Ishikawa (cell line): ENCODE data around the gene SERPINB5.

Experiments used
- CEBPB ChIP-seq: IDR thresholded peaks from 2 replicates; pipeline ENCODE4 v1.6.1; 2012
- EGR1 ChIP-seq: IDR thresholded peaks from 2 replicates; pipeline ENCODE4 v1.6.1; 2012
- EP300 ChIP-seq: IDR thresholded peaks from 2 replicates; pipeline ENCODE4 v1.6.1; 2012; ENCODE audit warnings: borderline replicate concordance
- FOXM1 ChIP-seq: IDR thresholded peaks from 2 replicates; pipeline ENCODE4 v1.6.1; 2012; ENCODE audit warnings: low read depth, borderline replicate concordance
- NFIC ChIP-seq: IDR thresholded peaks from 2 replicates; pipeline ENCODE4 v1.6.1; 2012
- RAD21 ChIP-seq: IDR thresholded peaks from 2 replicates; pipeline ENCODE4 v1.6.1; 2012; ENCODE audit warnings: low read depth
- TAF1 ChIP-seq: IDR thresholded peaks from 2 replicates; pipeline ENCODE4 v1.6.1; 2012; ENCODE audit warnings: low read depth, mild to moderate bottlenecking
- TCF12 ChIP-seq: IDR thresholded peaks from 2 replicates; pipeline ENCODE4 v1.6.1; 2012; ENCODE audit warnings: low read depth
- TEAD4 ChIP-seq: IDR thresholded peaks from 2 replicates; pipeline ENCODE4 v1.6.1; 2012
- USF1 ChIP-seq: IDR thresholded peaks from 2 replicates; pipeline ENCODE4 v1.6.1; 2012
- YY1 ChIP-seq: IDR thresholded peaks from 2 replicates; pipeline ENCODE4 v1.6.1; 2012; ENCODE audit warnings: low read depth
- ZBTB7A ChIP-seq: IDR thresholded peaks from 2 replicates; pipeline ENCODE4 v1.6.1; 2012; ENCODE audit warnings: low read depth
- TF ChIP-seq, protein P1 (sequence below): IDR thresholded peaks from 2 replicates; pipeline ENCODE4 v1.6.1; 2012
- TF ChIP-seq, protein P2 (sequence below): IDR thresholded peaks from 2 replicates; pipeline ENCODE4 v1.6.1; 2012; ENCODE audit warnings: low read depth, mild to moderate bottlenecking

DNA sequence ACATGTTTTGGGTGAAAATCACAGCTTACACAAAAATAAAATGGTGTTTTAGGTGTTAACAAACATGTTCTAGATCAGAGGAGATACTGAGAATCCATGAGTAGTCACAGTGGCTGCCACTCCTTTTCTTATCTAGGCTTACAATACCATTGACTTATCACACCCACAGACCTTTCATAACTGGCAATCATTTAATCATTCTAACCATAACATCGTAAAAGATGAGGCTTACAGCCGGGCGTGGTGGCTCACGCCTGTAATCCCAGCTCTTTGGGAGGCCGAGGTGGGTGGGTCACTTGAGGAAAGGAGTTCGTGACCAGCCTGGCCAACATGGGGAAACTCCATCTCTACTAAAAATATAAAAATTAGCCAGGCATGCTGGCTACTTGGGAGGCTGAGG, 18.8 kb upstream of the SERPINB5 start:
- TF ChIP-seq TEAD4, result no peak
- no peak for TF ChIP-seq RAD21
- no peak for TF ChIP-seq CEBPB
- TF ChIP-seq EP300, result no peak
- TF ChIP-seq EGR1, result no peak
- no peak for TF ChIP-seq TCF12
- no peak for TF ChIP-seq ZBTB7A
- no peak for TF ChIP-seq NFIC
- TF ChIP-seq, protein P1, sequence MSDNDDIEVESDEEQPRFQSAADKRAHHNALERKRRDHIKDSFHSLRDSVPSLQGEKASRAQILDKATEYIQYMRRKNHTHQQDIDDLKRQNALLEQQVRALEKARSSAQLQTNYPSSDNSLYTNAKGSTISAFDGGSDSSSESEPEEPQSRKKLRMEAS, result no peak
- no peak for TF ChIP-seq FOXM1
- TF ChIP-seq, protein P2, sequence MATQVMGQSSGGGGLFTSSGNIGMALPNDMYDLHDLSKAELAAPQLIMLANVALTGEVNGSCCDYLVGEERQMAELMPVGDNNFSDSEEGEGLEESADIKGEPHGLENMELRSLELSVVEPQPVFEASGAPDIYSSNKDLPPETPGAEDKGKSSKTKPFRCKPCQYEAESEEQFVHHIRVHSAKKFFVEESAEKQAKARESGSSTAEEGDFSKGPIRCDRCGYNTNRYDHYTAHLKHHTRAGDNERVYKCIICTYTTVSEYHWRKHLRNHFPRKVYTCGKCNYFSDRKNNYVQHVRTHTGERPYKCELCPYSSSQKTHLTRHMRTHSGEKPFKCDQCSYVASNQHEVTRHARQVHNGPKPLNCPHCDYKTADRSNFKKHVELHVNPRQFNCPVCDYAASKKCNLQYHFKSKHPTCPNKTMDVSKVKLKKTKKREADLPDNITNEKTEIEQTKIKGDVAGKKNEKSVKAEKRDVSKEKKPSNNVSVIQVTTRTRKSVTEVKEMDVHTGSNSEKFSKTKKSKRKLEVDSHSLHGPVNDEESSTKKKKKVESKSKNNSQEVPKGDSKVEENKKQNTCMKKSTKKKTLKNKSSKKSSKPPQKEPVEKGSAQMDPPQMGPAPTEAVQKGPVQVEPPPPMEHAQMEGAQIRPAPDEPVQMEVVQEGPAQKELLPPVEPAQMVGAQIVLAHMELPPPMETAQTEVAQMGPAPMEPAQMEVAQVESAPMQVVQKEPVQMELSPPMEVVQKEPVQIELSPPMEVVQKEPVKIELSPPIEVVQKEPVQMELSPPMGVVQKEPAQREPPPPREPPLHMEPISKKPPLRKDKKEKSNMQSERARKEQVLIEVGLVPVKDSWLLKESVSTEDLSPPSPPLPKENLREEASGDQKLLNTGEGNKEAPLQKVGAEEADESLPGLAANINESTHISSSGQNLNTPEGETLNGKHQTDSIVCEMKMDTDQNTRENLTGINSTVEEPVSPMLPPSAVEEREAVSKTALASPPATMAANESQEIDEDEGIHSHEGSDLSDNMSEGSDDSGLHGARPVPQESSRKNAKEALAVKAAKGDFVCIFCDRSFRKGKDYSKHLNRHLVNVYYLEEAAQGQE, result no peak
- no peak for TF ChIP-seq YY1
- TF ChIP-seq TAF1, result no peak
- TF ChIP-seq USF1, result no peak
